H1 (cell line): ENCODE results near the gene GSDMA. TPM values are rescaled to one million over a fixed set of nuclear protein-coding genes. Genes with fewer than 3 reads are reported as not detected.

Experiments used
- CTCF ChIA-PET: fragments of 300-600 bp; sonication (Branson Sonifier 250); formaldehyde crosslinking; loops from one replicate; lab custom pipeline; 2021; ENCODE audit not compliant: partially characterized antibody; lab: Charles Lee
- POLR2A ChIA-PET: fragments of 300-600 bp; sonication (Branson Sonifier 250); formaldehyde crosslinking; loops from one replicate; lab custom pipeline; 2021; ENCODE audit warnings: inconsistent platforms; ENCODE audit not compliant: partially characterized antibody; lab: Charles Lee
- DNase-seq, 2 experiments: peaks; one replicate each; pipeline versions ENCODE4 v3.0.0 to v3.0.0-alpha.2; 2010 to 2022; ENCODE audit warnings: low spot score in 2 of 2, low read depth in 1 of 2, mixed read lengths in 1 of 2
- FAIRE-seq: peaks from 2 replicates; lab custom pipeline; 2011; peaks lifted over from hg19 to GRCh38; lab: Jason Lieb, UNC
- H2AFZ ChIP-seq: 2 replicates; pipeline ENCODE4 v1.8.1; 2012; ENCODE audit warnings: low read length, inconsistent platforms
- H2AK5ac ChIP-seq: 2 replicates; pipeline ENCODE4 v1.6.1; 2013; ENCODE audit warnings: low read depth, low read length
- H2BK120ac ChIP-seq: replicated peaks from 2 replicates; pipeline ENCODE3; 2013; ENCODE audit warnings: low read depth, low read length, inconsistent platforms
- H2BK12ac ChIP-seq: 2 replicates; pipeline ENCODE4 v1.6.1; 2013; ENCODE audit warnings: low read depth, low read length
- H2BK15ac ChIP-seq: 2 replicates; pipeline ENCODE4 v1.6.1; 2013; ENCODE audit warnings: low read length
- H2BK20ac ChIP-seq: 2 replicates; pipeline ENCODE4 v1.6.1; 2013; ENCODE audit warnings: low read length
- H2BK5ac ChIP-seq: 2 replicates; pipeline ENCODE4 v1.6.1; 2013; ENCODE audit warnings: low read depth, low read length
- H3K14ac ChIP-seq: 2 replicates; pipeline ENCODE4 v1.6.1; 2013; ENCODE audit warnings: inconsistent platforms; ENCODE audit not compliant: insufficient read length
- H3K18ac ChIP-seq: 2 replicates; pipeline ENCODE4 v1.6.1; 2013; ENCODE audit warnings: low read length; ENCODE audit errors: extremely low read depth
- H3K23ac ChIP-seq: 2 replicates; pipeline ENCODE4 v1.6.1; 2013; ENCODE audit warnings: inconsistent platforms; ENCODE audit not compliant: insufficient read length
- H3K23me2 ChIP-seq: 2 replicates; pipeline ENCODE4 v1.6.1; 2013; ENCODE audit warnings: low read depth, low read length
- H3K27ac ChIP-seq: 2 replicates; pipeline ENCODE4 v1.6.1; 2011; ENCODE audit warnings: low read depth, low read length, inconsistent platforms
- H3K27me3 ChIP-seq, 4 experiments: replicated peaks in 1 of 4; 1 replicate in 1 of 4; 2 replicates in 3 of 4; pipeline versions ENCODE4 v1.6.1 to v1.8.1; 2011 to 2013; ENCODE audit warnings: low read length in 3 of 4, mild to moderate bottlenecking in 3 of 4, inconsistent platforms in 2 of 4, mixed read lengths in 2 of 4, moderate library complexity in 1 of 4; ENCODE audit not compliant: control insufficient read depth in 3 of 4, insufficient read depth in 3 of 4; ENCODE audit errors: extremely low read depth in 1 of 4
- H3K36me3 ChIP-seq, 4 experiments: 2 replicates each; pipeline versions ENCODE4 v1.6.1 to v1.8.1; 2011 to 2013; ENCODE audit warnings: mild to moderate bottlenecking in 4 of 4, low read length in 3 of 4, moderate library complexity in 2 of 4, control low read depth in 1 of 4, inconsistent platforms in 1 of 4; ENCODE audit not compliant: insufficient read depth in 4 of 4, control insufficient read depth in 2 of 4
- H3K4ac ChIP-seq: replicated peaks from 2 replicates; pipeline ENCODE3; 2013; ENCODE audit warnings: low read length, low read depth, mixed read lengths, inconsistent platforms; ENCODE audit not compliant: insufficient read length
- H3K4me1 ChIP-seq, 4 experiments: replicated peaks in 1 of 4; 1 replicate in 1 of 4; 2 replicates in 3 of 4; pipeline versions ENCODE4 v1.6.1 to v1.8.1; 2011 to 2013; ENCODE audit warnings: low read length in 3 of 4, inconsistent platforms in 2 of 4, mixed read lengths in 1 of 4; ENCODE audit not compliant: insufficient read depth in 4 of 4, control insufficient read depth in 3 of 4
- H3K4me2 ChIP-seq, 2 experiments: 2 replicates each; pipeline versions ENCODE4 v1.6.1 to v1.8.1; 2011 to 2013; ENCODE audit warnings: low read depth in 2 of 2, low read length in 2 of 2, control low read depth in 1 of 2, inconsistent platforms in 1 of 2, mild to moderate bottlenecking in 1 of 2; ENCODE audit not compliant: insufficient read depth in 1 of 2
- H3K4me3 ChIP-seq, 4 experiments: fragments of 200-600, 300-600 bp in 1 of 4; sonication (generic), shearing (Covaris generic), sonication (Bioruptor Twin) in 1 of 4; 2 replicates each; pipeline versions ENCODE4 v1.5.1 to v1.8.1; 2011 to 2016; ENCODE audit warnings: low read length in 4 of 4, low read depth in 3 of 4, control low read depth in 2 of 4, inconsistent platforms in 2 of 4, mild to moderate bottlenecking in 2 of 4, mixed read lengths in 1 of 4, moderate library complexity in 1 of 4; ENCODE audit not compliant: insufficient read depth in 2 of 4; ENCODE audit errors: extremely low read depth in 1 of 4
- H3K56ac ChIP-seq: replicated peaks from 2 replicates; pipeline ENCODE3; 2013; ENCODE audit warnings: low read depth, mild to moderate bottlenecking, mixed read lengths, low read length, inconsistent platforms; ENCODE audit not compliant: insufficient read length
- H3K79me1 ChIP-seq: 2 replicates; pipeline ENCODE4 v1.6.1; 2013; ENCODE audit warnings: low read depth, low read length, control low read depth
- H3K79me2 ChIP-seq, 2 experiments: 2 replicates each; pipeline versions ENCODE4 v1.6.1 to v1.8.1; 2012 to 2013; ENCODE audit warnings: low read length in 2 of 2, mild to moderate bottlenecking in 2 of 2, inconsistent platforms in 1 of 2; ENCODE audit not compliant: insufficient read depth in 2 of 2, control insufficient read depth in 1 of 2
- H3K9ac ChIP-seq, 4 experiments: replicated peaks in 1 of 4; 1 replicate in 1 of 4; 2 replicates in 3 of 4; pipeline versions ENCODE4 v1.6.1 to v1.8.1; 2011 to 2013; ENCODE audit warnings: low read depth in 3 of 4, low read length in 3 of 4, control low read depth in 2 of 4, mild to moderate bottlenecking in 2 of 4, moderate library complexity in 2 of 4, inconsistent platforms in 1 of 4; ENCODE audit errors: extremely low read depth in 1 of 4
- H3K9me3 ChIP-seq, 2 experiments: 2 replicates each; pipeline versions ENCODE4 v1.6.1 to v1.8.1; 2012 to 2013; ENCODE audit warnings: mild to moderate bottlenecking in 2 of 2, moderate library complexity in 2 of 2, control low read depth in 1 of 2, inconsistent platforms in 1 of 2, low read depth in 1 of 2, low read length in 1 of 2, mixed read lengths in 1 of 2; ENCODE audit not compliant: insufficient read depth in 2 of 2
- H4K20me1 ChIP-seq, 2 experiments: replicated peaks in 1 of 2; 2 replicates each; pipeline versions ENCODE3 to v1.8.1; 2011 to 2013; ENCODE audit warnings: inconsistent platforms in 2 of 2, low read length in 2 of 2, mild to moderate bottlenecking in 1 of 2; ENCODE audit not compliant: insufficient read depth in 2 of 2, control insufficient read depth in 1 of 2
- H4K5ac ChIP-seq: 2 replicates; pipeline ENCODE4 v1.6.1; 2013; ENCODE audit warnings: low read length, low read depth, mixed read lengths, inconsistent platforms; ENCODE audit not compliant: insufficient read length
- H4K8ac ChIP-seq: 2 replicates; pipeline ENCODE4 v1.8.0; 2013; ENCODE audit warnings: mild to moderate bottlenecking, moderate library complexity, low read length, inconsistent platforms; ENCODE audit not compliant: insufficient read depth; ENCODE audit errors: extremely low read depth
- H4K91ac ChIP-seq: replicated peaks from 2 replicates; pipeline ENCODE3; 2013; ENCODE audit warnings: low read length, mixed read lengths, inconsistent platforms; ENCODE audit not compliant: insufficient read length
- CBX8 ChIP-seq: fragments of 300-800, 300-1000 bp; sonication (generic); IDR thresholded peaks from 2 replicates; pipeline ENCODE4 v1.7.1; 2016; ENCODE audit warnings: low read depth, low read length, borderline replicate concordance
- CHD1 ChIP-seq: IDR thresholded peaks from 2 replicates; pipeline ENCODE4 v1.6.1; 2012; ENCODE audit warnings: low read depth, low read length, improper control_type of control experiment
- EP300 ChIP-seq, 2 experiments: IDR thresholded peaks; 1 replicate in 1 of 2; 2 replicates in 1 of 2; pipeline ENCODE4 v1.6.1; 2011 to 2012; ENCODE audit warnings: low read depth in 2 of 2, low read length in 2 of 2, mild to moderate bottlenecking in 2 of 2, borderline replicate concordance in 1 of 2, inconsistent platforms in 1 of 2, moderate library complexity in 1 of 2
- FOSL1 ChIP-seq: IDR thresholded peaks from 2 replicates; pipeline ENCODE4 v1.6.1; 2011; ENCODE audit warnings: mild to moderate bottlenecking, low read depth, low read length, moderate library complexity; ENCODE audit not compliant: insufficient read depth
- NANOG ChIP-seq: IDR thresholded peaks from 2 replicates; pipeline ENCODE4 v1.6.1; 2011; ENCODE audit warnings: low read length, low read depth, mild to moderate bottlenecking, inconsistent platforms; ENCODE audit not compliant: insufficient read depth, poor library complexity, severe bottlenecking
- PHF8 ChIP-seq: fragments of 200-600 bp; sonication (generic); conservative IDR thresholded peaks from 2 replicates; pipeline ENCODE4 v1.7.1; 2012; ENCODE audit warnings: low read depth, mild to moderate bottlenecking, inconsistent platforms, low read length, moderate library complexity
- RNF2 ChIP-seq: fragments of 200-900, 300-1000 bp; sonication (generic); IDR thresholded peaks from 2 replicates; pipeline ENCODE4 v1.7.1; 2016; ENCODE audit warnings: borderline replicate concordance, low read depth, mild to moderate bottlenecking, antibody characterized with exemption, low read length; ENCODE audit not compliant: poor library complexity, severe bottlenecking; ENCODE audit errors: missing control alignments
- SP1 ChIP-seq: IDR thresholded peaks from 2 replicates; pipeline ENCODE4 v1.6.1; 2011; ENCODE audit warnings: low read depth, low read length
- TAF1 ChIP-seq: IDR thresholded peaks from 2 replicates; pipeline ENCODE4 v1.6.1; 2011; ENCODE audit warnings: mild to moderate bottlenecking, low read depth, low read length
- TAF7 ChIP-seq: optimal IDR thresholded peaks from 2 replicates; pipeline ENCODE3; 2011; ENCODE audit warnings: low read depth, mild to moderate bottlenecking, inconsistent platforms, low read length, moderate library complexity, borderline replicate concordance
- WGBS, 2 experiments: shearing (Covaris generic) in 1 of 2; methylation state at CpG; one replicate each; pipeline versions ENCODE4 v1.1.6 to v1.1.7; 2013 to 2015; ENCODE audit warnings: low lambda C conversion rate in 2 of 2, mixed read lengths in 2 of 2, inconsistent platforms in 1 of 2, low coverage in 1 of 2, missing lambda C conversion rate in 1 of 2; ENCODE audit not compliant: insufficient replicate concordance in 2 of 2, insufficient coverage in 1 of 2, insufficient read length in 1 of 2; ENCODE audit errors: extremely low coverage in 1 of 2, missing lambda C conversion rate in 1 of 2; 5-methylcytosine and 5-hydroxymethylcytosine counted together
- polyA plus RNA-seq, 7 experiments: library from polyadenylated mRNA; depleted of rRNA in 3 of 7; stranded (reverse) in 5 of 7; unstranded in 2 of 7; fragments of >200 nt in 5 of 7; fragments of 200-250 nt in 2 of 7; gene quantifications; 1 replicate in 5 of 7; 2 replicates in 1 of 7; 4 replicates in 1 of 7; pipeline versions ENCODE4 v1.2.1 to v1.2.3, GENCODE V29; 2011 to 2013; ENCODE audit warnings: missing spikeins in 2 of 7, mixed read lengths in 2 of 7
- total RNA-seq: library from RNA; stranded (reverse); fragmentation: NEBNext Ultra II Directional; extraction: Animal tissue kit (Norgen Biotek cat#: 25700); gene quantifications from 2 replicates; pipeline ENCODE4 v1.2.1, GENCODE V29; 2021
- TF ChIP-seq, protein P1 (sequence below): IDR thresholded peaks from 2 replicates; pipeline ENCODE4 v1.6.1; 2012; ENCODE audit warnings: inconsistent platforms

GSDMA gene
- total and polyA plus RNA-seq, 2 of the 8 experiments (the other 6 are each of a cell fraction or from before 2014, with no cell fraction given), result 0.03 TPM; not detected in 1

DNA sequence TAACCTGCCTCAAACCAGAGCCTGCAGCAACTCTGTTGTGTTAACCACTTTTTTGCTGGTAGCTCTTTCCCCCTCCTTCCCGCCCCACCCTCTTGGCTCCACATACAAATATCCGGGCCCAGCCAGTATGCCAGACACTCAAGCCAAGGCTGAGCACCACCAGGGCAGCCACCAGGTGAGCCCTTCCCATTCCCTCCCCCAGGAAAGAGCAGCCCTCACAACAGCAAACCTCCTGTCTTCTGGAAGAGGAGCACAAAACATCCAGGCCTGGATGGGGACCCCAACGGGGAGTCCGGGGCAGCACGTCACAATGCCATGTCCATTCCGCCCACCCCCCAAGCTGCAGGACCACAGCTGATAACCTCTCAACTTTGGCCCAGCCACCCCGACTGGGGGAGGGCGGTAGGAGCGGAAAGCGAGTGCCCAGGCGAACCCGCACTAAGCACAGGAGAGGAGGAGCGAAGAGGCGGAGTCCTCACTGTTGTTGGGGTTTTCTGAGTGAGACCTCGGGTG, 36.2 kb upstream of the GSDMA start:
- ChIA-PET POLR2A (interaction anchor here (0.9 to 2.8 kb wide), 10 partner anchors 9 to 347 kb away, joined by 3 to 10 read pairs (median 4); partner anchors contain the start of gene PSMD3), CTCF (interaction anchor here (1.3 to 1.5 kb wide), 2 partner anchors 9 to 13 kb away, joined by 5 to 6 read pairs; no protein-coding TSS in a partner anchor)
- 10% methylated on average over 14 of the region's 15 CpGs; no CpG with 5 or more reads in 1 of the 2 experiments for WGBS, 2 experiments
- TF ChIP-seq PHF8 (no peak), FOSL1 (no peak), CHD1 (no peak), SP1 (0 out of 2 replicates have a peak, but pooled peaks have one; percentile 9), EP300 (IDR thresholded peaks at IDR 0.05; ENCODE audit: borderline replicate concordance in 1 of 2, low read depth in 2 of 2, low read length in 2 of 2) (no peak), NANOG (no peak), RNF2 (no peak), TAF1 (no peak), TAF7 (no peak), CBX8 (no peak)
- TF ChIP-seq, protein P1, sequence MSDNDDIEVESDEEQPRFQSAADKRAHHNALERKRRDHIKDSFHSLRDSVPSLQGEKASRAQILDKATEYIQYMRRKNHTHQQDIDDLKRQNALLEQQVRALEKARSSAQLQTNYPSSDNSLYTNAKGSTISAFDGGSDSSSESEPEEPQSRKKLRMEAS, result no peak

More for the DNA sequence above, 36.2 kb upstream of the GSDMA start:
- peak overlapping the region; percentile 57; the same call in 1 of the 2 replicates for H3K27ac ChIP-seq
- FAIRE-seq (no peak), DNase-seq (no peak)
- H3K27me3 ChIP-seq, result no peaks in the 10 kb centered on the region
- H3K4me3 ChIP-seq, result peak overlapping the region; percentile 75 to 94 (median 86)
- peak overlapping the region; percentile 63 to 79 (median 74) for H3K9ac ChIP-seq
- peaks cover 0 to 30% of the 10 kb centered on the region in 2 experiments; a peak in 2 of 4 replicates for H3K79me2 ChIP-seq
- H3K9me3 ChIP-seq, result no peaks in the 10 kb centered on the region
- peaks cover 8% of the 10 kb centered on the region; the same call in 1 of the 2 replicates for H3K23me2 ChIP-seq
- peaks cover 9 to 26% (median 14%) of the 10 kb centered on the region in 4 experiments for H3K4me1 ChIP-seq
- peak overlapping the region; percentile 82 to 89 for H3K4me2 ChIP-seq
- H3K56ac ChIP-seq, result no peak overlapping the region
- no peak overlapping the region for H3K14ac ChIP-seq
- H2BK120ac ChIP-seq, result no peak overlapping the region
- no peak overlapping the region for H2BK20ac ChIP-seq
- peak overlapping the region; percentile 7 for H4K91ac ChIP-seq
- H3K79me1 ChIP-seq, result peaks cover 13% of the 10 kb centered on the region
- H3K4ac ChIP-seq, result no peak overlapping the region
- no peak overlapping the region for H3K23ac ChIP-seq
- no peak overlapping the region for H2AK5ac ChIP-seq
- H3K18ac ChIP-seq, result peak overlapping the region; percentile 19; the same call in 1 of the 2 replicates
- H4K20me1 ChIP-seq, result peaks cover 18 to 19% of the 10 kb centered on the region in 2 experiments
- peaks cover 11 to 19% (median 17%) of the 10 kb centered on the region in 4 experiments; a peak in 7 of 8 replicates for H3K36me3 ChIP-seq
- H2BK15ac ChIP-seq, result no peak overlapping the region
- H4K8ac ChIP-seq, result peak overlapping the region; percentile 72; the same call in 1 of the 2 replicates
- H2BK5ac ChIP-seq, result peak overlapping the region; percentile 62
- no peak overlapping the region for H4K5ac ChIP-seq
- no peak overlapping the region for H2BK12ac ChIP-seq
- no peak overlapping the region for H2AFZ ChIP-seq
